PC-3 (cell line): ENCODE measurements around the gene RBM26.

Experiments used
- EZH2 ChIP-seq: fragments of 300-600 bp; sonication (generic); IDR thresholded peaks from one replicate; pipeline ENCODE4 v1.6.1; 2017; ENCODE audit warnings: antibody characterized with exemption, mild to moderate bottlenecking, low read length; ENCODE audit not compliant: unreplicated experiment
- EZH2phosphoT487 ChIP-seq: fragments of 300-600 bp; sonication (generic); IDR thresholded peaks from 2 replicates; pipeline ENCODE4 v1.6.1; 2018; ENCODE audit warnings: mild to moderate bottlenecking, antibody characterized with exemption, low read length, borderline replicate concordance
- TF ChIP-seq, protein P1 (sequence below): fragments of 300-600 bp; sonication (generic); conservative IDR thresholded peaks from 2 replicates; pipeline ENCODE4 v1.5.1; 2017; ENCODE audit warnings: antibody characterized with exemption, low read depth, mild to moderate bottlenecking, low read length

DNA sequence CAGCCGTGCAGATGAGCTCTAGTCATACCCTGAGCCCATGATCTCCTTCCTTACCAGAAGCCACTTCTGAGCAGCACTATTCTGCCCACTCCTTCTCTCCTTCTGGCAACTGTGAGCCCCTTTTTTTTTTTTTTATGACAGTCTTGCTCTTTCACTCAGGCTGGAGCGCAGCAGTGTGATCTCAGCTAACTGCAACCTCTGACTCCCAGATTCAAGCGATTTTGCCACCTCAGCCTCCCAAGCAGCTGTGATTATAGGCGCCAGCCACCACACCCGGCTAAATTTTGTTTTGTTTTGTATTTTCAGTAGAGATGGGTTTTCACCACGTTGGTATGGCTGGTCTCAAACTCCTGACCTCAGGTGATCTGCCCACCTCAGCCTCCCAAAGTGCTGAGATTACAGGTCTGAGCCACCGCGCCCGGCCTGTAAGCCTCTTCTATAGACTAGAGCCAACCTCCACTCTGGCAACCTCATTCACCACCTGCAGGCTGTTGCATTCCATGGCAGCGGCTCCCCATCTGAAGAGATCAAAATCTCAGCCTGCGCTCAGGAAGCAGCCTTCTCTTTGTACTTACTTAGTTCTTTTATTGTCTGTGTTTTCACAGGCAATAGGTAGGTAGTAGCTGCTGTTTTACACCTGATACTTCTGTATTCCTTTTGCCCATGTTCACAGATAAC, 40.1 kb upstream of the RBM26 start:
- TF ChIP-seq, protein P1, sequence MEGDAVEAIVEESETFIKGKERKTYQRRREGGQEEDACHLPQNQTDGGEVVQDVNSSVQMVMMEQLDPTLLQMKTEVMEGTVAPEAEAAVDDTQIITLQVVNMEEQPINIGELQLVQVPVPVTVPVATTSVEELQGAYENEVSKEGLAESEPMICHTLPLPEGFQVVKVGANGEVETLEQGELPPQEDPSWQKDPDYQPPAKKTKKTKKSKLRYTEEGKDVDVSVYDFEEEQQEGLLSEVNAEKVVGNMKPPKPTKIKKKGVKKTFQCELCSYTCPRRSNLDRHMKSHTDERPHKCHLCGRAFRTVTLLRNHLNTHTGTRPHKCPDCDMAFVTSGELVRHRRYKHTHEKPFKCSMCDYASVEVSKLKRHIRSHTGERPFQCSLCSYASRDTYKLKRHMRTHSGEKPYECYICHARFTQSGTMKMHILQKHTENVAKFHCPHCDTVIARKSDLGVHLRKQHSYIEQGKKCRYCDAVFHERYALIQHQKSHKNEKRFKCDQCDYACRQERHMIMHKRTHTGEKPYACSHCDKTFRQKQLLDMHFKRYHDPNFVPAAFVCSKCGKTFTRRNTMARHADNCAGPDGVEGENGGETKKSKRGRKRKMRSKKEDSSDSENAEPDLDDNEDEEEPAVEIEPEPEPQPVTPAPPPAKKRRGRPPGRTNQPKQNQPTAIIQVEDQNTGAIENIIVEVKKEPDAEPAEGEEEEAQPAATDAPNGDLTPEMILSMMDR = no peak
- no peak for TF ChIP-seq EZH2phosphoT487
- TF ChIP-seq EZH2 = no peak
